Spleen (tissue), 11 donors: ENCODE data around the gene SLIT1. TPM values are rescaled to one million over a fixed set of nuclear protein-coding genes. Genes with fewer than 3 reads are reported as not detected.

Experiments
- DNase-seq: peaks from one replicate; pipeline ENCODE4 v3.0.0-alpha.2; 2020
- H3K27ac ChIP-seq, 8 donors: fragments of 200-600 bp; sonication (generic) in 7 of 8; 1 replicate in 4 of 8; 2 replicates in 4 of 8; pipeline versions ENCODE4 v1.5.0 to v1.8.0; 2016 to 2021; ENCODE audit warnings: inconsistent platforms in 4 of 8, mild to moderate bottlenecking in 4 of 8, moderate library complexity in 1 of 8
- H3K27me3 ChIP-seq, 7 donors: fragments of 200-600 bp; sonication (generic) in 6 of 7; replicated peaks in 1 of 7; 1 replicate in 4 of 7; 2 replicates in 3 of 7; pipeline versions ENCODE4 v1.5.0 to v1.8.0; 2016 to 2021; ENCODE audit warnings: inconsistent platforms in 3 of 7, mild to moderate bottlenecking in 1 of 7
- H3K36me3 ChIP-seq, 6 donors: fragments of 200-600 bp; sonication (generic) in 5 of 6; 1 replicate in 4 of 6; 2 replicates in 2 of 6; pipeline versions ENCODE4 v1.5.0 to v1.8.0; 2016 to 2021; ENCODE audit warnings: inconsistent platforms in 2 of 6
- H3K4me1 ChIP-seq, 6 donors: fragments of 200-600 bp; sonication (generic) in 5 of 6; 1 replicate in 3 of 6; 2 replicates in 3 of 6; pipeline versions ENCODE4 v1.5.0 to v1.8.0; 2016 to 2021; ENCODE audit warnings: inconsistent platforms in 3 of 6
- H3K4me3 ChIP-seq, 8 donors: fragments of 200-600 bp; sonication (generic) in 7 of 8; 1 replicate in 4 of 8; 2 replicates in 4 of 8; pipeline versions ENCODE4 v1.5.0 to v1.8.0; 2016 to 2021; ENCODE audit warnings: inconsistent platforms in 4 of 8, mild to moderate bottlenecking in 4 of 8, moderate library complexity in 2 of 8
- H3K9me3 ChIP-seq, 8 donors: fragments of 200-600 bp; sonication (generic) in 7 of 8; 1 replicate in 4 of 8; 2 replicates in 4 of 8; pipeline versions ENCODE4 v1.5.0 to v1.8.0; 2016 to 2021; ENCODE audit warnings: inconsistent platforms in 4 of 8
- CTCF ChIP-seq, 11 experiments: fragments of 200-600 bp in 7 of 11; fragments of 450-650 bp in 4 of 11; sonication (generic) in 4 of 11; IDR thresholded peaks in 8 of 11; conservative IDR thresholded peaks in 3 of 11; 1 replicate in 7 of 11; 2 replicates in 4 of 11; pipeline versions ENCODE4 v1.4.0 to v1.8.0; 2016 to 2021; ENCODE audit warnings: antibody characterized with exemption in 11 of 11, inconsistent platforms in 4 of 11, mild to moderate bottlenecking in 1 of 11
- POLR2A ChIP-seq, 3 donors: fragments of 450-650 bp; IDR thresholded peaks; one replicate each; pipeline ENCODE4 v1.5.1; 2017; ENCODE audit warnings: antibody characterized with exemption in 3 of 3, mild to moderate bottlenecking in 1 of 3
- POLR2AphosphoS5 ChIP-seq, 3 donors: sonication (generic); formaldehyde crosslinking; IDR thresholded peaks; one replicate each; pipeline ENCODE4 v1.5.1; 2017; ENCODE audit warnings: antibody characterized with exemption in 3 of 3
- WGBS, 5 donors: extraction: QIAGEN DNeasy Blood & Tissue Kit in 3 of 5; methylation state at CpG; one replicate each; pipeline versions ENCODE4 v1.1.5 to v1.1.7; 2013 to 2018; 5-methylcytosine and 5-hydroxymethylcytosine counted together
- intact Hi-C: fragments of 100-400 bp; cut with DNase I; formaldehyde crosslinking; loops from one replicate; pipeline ENCODE4 v1.15.0; 2023; ENCODE audit warnings: low total_unique reads
- polyA plus RNA-seq, 3 donors: library from polyadenylated mRNA; stranded (reverse); fragments of 200-250 nt; gene quantifications; one replicate each; pipeline ENCODE4 v1.2.1, GENCODE V29; 2013
- total RNA-seq, 7 donors: library from RNA; depleted of rRNA in 3 of 7; stranded (reverse); fragments of >200 nt in 3 of 7; fragmentation: NEBNext Ultra II Directional in 4 of 7; extraction: Animal tissue kit (Norgen Biotek cat#: 25700) in 4 of 7; gene quantifications; one replicate each; pipeline versions ENCODE4 v1.1.0 to v1.2.1, GENCODE V29; 2016 to 2021
- donor health status: healthy with polysubstance abuse.
- donor health status: DM: no; HTN: no; CAD: no; lungs with moderate emphysema.
- donor health status: DM: no; HTN: no; CAD: no.
- donor health status: Bipolar disorder and iron deficiency.
- donor health status: healthy.
- donor health status: DM: no; HTN: no; CAD: no.
- donor health status: DM: yes; HTN: yes; CAD: no.

Gene SLIT1
- total and polyA plus RNA-seq, 10 donors, result 0.11 to 0.82 (median 0.52) TPM

- Histone ChIP-seq H3K27ac (no peak overlapping the region), H3K9me3 (no peaks in the 10 kb centered on the region), H3K36me3 (no peaks in the 10 kb centered on the region), H3K27me3 (peaks cover 0 to 12% (median 0%) of the 10 kb centered on the region in 7 donors), H3K4me1 (no peaks in the 10 kb centered on the region), H3K4me3 (no peak overlapping the region)
- WGBS, 5 donors, result 89 to 93% (median 91%) methylated on average over 7 to 15 of the region's 15 CpGs
- intact Hi-C loops, result no loop called here
- no peak for TF ChIP-seq CTCF (IDR thresholded peaks at IDR 0.05 in 8 of 11, conservative IDR thresholded peaks at IDR 0.05 in 3 of 11)
- peak; percentile 65 for DNase-seq
Observed at GRCh38 chr10:97060441-97061084, 125.2 kb downstream of the SLIT1 start.

GRCh38 chr10:97059872-97060205, 125.9 kb downstream of the SLIT1 start:
- Histone ChIP-seq H3K27me3 (peaks cover 0 to 12% (median 0%) of the 10 kb centered on the region in 7 donors), H3K4me1 (no peaks in the 10 kb centered on the region), H3K4me3 (no peak overlapping the region), H3K36me3 (no peaks in the 10 kb centered on the region), H3K27ac (no peak overlapping the region), H3K9me3 (no peaks in the 10 kb centered on the region)
- 61 to 83% (median 68%) methylated on average over 5 to 7 of the region's 7 CpGs for WGBS, 5 donors
- TF ChIP-seq POLR2A (IDR thresholded peaks at IDR 0.05) (no peak), CTCF (IDR thresholded peaks at IDR 0.05 in 8 of 11, conservative IDR thresholded peaks at IDR 0.05 in 3 of 11) (no peak), POLR2AphosphoS5 (IDR thresholded peaks at IDR 0.05) (no peak)
- intact Hi-C loops, result no loop called here
- peak; percentile 55 for DNase-seq

GRCh38 chr10:97059006-97059871, 126.5 kb downstream of the SLIT1 start:
- no peak overlapping the region for H3K27ac ChIP-seq
- 82 to 92% (median 87%) methylated on average over 10 to 14 of the region's 14 CpGs for WGBS, 5 donors
- intact Hi-C loops, result no loop called here
- no peaks in the 10 kb centered on the region for H3K36me3 ChIP-seq
- TF ChIP-seq POLR2AphosphoS5 (IDR thresholded peaks at IDR 0.05) (no peak), CTCF (IDR thresholded peaks at IDR 0.05 in 8 of 11, conservative IDR thresholded peaks at IDR 0.05 in 3 of 11) (no peak), POLR2A (IDR thresholded peaks at IDR 0.05) (no peak)
- H3K4me3 ChIP-seq, result no peak overlapping the region
- H3K4me1 ChIP-seq, result no peaks in the 10 kb centered on the region
- H3K9me3 ChIP-seq, result no peaks in the 10 kb centered on the region
- H3K27me3 ChIP-seq, result peaks cover 0 to 7% (median 0%) of the 10 kb centered on the region in 7 donors
- peak; percentile 37 for DNase-seq

GRCh38 chr10:97058521-97058920, 127.2 kb downstream of the SLIT1 start:
- Histone ChIP-seq H3K4me1 (no peaks in the 10 kb centered on the region), H3K4me3 (no peak overlapping the region), H3K9me3 (no peaks in the 10 kb centered on the region), H3K27ac (no peak overlapping the region), H3K36me3 (no peaks in the 10 kb centered on the region), H3K27me3 (peaks cover 0 to 3% (median 0%) of the 10 kb centered on the region in 7 donors)
- intact Hi-C loops, result no loop called here
- no peak for TF ChIP-seq POLR2A (IDR thresholded peaks at IDR 0.05)
- TF ChIP-seq POLR2AphosphoS5 (IDR thresholded peaks at IDR 0.05), result no peak
- peak; percentile 9 for DNase-seq
- 66 to 78% (median 73%) methylated on average over 4 of the region's 4 CpGs for WGBS, 5 donors
